Measurements from ENCODE around the gene ROBO2.

DNA sequence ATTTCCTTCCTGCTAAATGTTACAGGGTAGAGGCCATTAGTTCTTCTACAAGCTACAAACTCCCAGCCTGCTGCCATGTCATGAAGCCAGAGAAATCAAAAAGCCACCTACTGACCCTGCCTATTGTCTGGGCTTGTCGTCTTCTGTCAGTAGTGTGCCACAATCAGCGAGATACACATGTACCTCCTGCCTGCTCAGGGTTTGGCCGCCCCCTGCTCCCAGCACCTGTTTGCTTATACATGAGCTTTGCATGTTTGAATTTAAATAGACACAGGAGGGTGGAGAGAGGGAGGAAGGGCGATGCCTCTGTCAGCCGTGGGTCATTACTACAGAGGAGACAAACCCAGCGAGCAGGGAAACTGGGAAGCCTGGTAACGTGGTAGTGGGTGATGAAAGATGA, 106.1 kb downstream of the ROBO2 start:
- TF ChIP-seq POLR2A (IDR thresholded peaks at IDR 0.05; ENCODE audit: low read depth, low read length) (no peak), POLR2AphosphoS5 (IDR thresholded peaks at IDR 0.05; ENCODE audit: low read depth, low read length) (no peak)

Data from GM12892 (cell line).